Stimulated activated CD8-positive, alpha-beta memory T cell treated with anti-CD3 and anti-CD28 coated beads, Interleukin-7, amount 100 ng/mL, for 48 hours (primary cell): Measurements from ENCODE around the gene ZNF503.
"Not testable (repeated sequence)": the region's sequence is repeated elsewhere in the genome, so short reads cannot be mapped to it uniquely, and the experiment has no call there.

Experiments used
- DNase-seq, 2 donors: peaks; one replicate each; pipeline ENCODE4 v3.0.0-alpha.2; 2020; ENCODE audit warnings: low read depth in 1 of 2; ENCODE audit errors: extremely low read depth in 1 of 2

Gene ZNF503

GRCh38 chr10:75396631-75397495, 4.7 kb downstream of the ZNF503 start:
- DNase-seq, result no peak

- no peak for DNase-seq
These were observed 5.5 kb downstream of the ZNF503 start for GRCh38 chr10:75395932-75396630.

- DNase-seq, result no peak
These were observed 6.3 kb downstream of the ZNF503 start for GRCh38 chr10:75395066-75395931.

- DNase-seq, result no peak
These were observed 7.3 kb downstream of the ZNF503 start for GRCh38 chr10:75394221-75394620.

- DNase-seq, result no peak
These were observed 8.8 kb downstream of the ZNF503 start for GRCh38 chr10:75392744-75393143.

GRCh38 chr10:75392271-75392670, 9.3 kb downstream of the ZNF503 start:
- no peak for DNase-seq

GRCh38 chr10:75390178-75390577, 11.4 kb downstream of the ZNF503 start:
- DNase-seq, result no peak

- DNase-seq, result no peak
These were observed 13.5 kb downstream of the ZNF503 start for GRCh38 chr10:75388082-75388481.

- no peak for DNase-seq
These were observed 15.4 kb downstream of the ZNF503 start for GRCh38 chr10:75386128-75386527.

GRCh38 chr10:75379817-75380216, 21.7 kb downstream of the ZNF503 start:
- DNase-seq, result no peak

GRCh38 chr10:75379212-75379724, 22.3 kb downstream of the ZNF503 start:
- DNase-seq, result no peak

GRCh38 chr10:75378379-75378778, 23.2 kb downstream of the ZNF503 start:
- no peak for DNase-seq

GRCh38 chr10:75377869-75378268, 23.7 kb downstream of the ZNF503 start:
- no peak for DNase-seq

GRCh38 chr10:75375838-75376237, 25.7 kb downstream of the ZNF503 start:
- no peak for DNase-seq

GRCh38 chr10:75371010-75371409, 30.6 kb downstream of the ZNF503 start:
- no peak for DNase-seq

- DNase-seq, result not testable (repeated sequence)
These were observed 31.7 kb downstream of the ZNF503 start for GRCh38 chr10:75369838-75370237.

- DNase-seq, result no peak
These were observed 33.7 kb downstream of the ZNF503 start for GRCh38 chr10:75367901-75368300.

GRCh38 chr10:75367021-75367487, 34.5 kb downstream of the ZNF503 start:
- no peak for DNase-seq

GRCh38 chr10:75363431-75363830, 38.1 kb downstream of the ZNF503 start:
- DNase-seq, result no peak

- DNase-seq, result not testable (repeated sequence)
These were observed 41.7 kb downstream of the ZNF503 start for GRCh38 chr10:75359876-75360275.
